ENCODE data around the gene CCDC85B. TPM values are rescaled to one million over a fixed set of nuclear protein-coding genes. Genes with fewer than 3 reads are reported as not detected.

Gene CCDC85B
- total and polyA plus RNA-seq, 2 of the 13 experiments (the other 11 are each of a cell fraction or from before 2014, with no cell fraction given), result 8.2 to 19.5 TPM

DNA sequence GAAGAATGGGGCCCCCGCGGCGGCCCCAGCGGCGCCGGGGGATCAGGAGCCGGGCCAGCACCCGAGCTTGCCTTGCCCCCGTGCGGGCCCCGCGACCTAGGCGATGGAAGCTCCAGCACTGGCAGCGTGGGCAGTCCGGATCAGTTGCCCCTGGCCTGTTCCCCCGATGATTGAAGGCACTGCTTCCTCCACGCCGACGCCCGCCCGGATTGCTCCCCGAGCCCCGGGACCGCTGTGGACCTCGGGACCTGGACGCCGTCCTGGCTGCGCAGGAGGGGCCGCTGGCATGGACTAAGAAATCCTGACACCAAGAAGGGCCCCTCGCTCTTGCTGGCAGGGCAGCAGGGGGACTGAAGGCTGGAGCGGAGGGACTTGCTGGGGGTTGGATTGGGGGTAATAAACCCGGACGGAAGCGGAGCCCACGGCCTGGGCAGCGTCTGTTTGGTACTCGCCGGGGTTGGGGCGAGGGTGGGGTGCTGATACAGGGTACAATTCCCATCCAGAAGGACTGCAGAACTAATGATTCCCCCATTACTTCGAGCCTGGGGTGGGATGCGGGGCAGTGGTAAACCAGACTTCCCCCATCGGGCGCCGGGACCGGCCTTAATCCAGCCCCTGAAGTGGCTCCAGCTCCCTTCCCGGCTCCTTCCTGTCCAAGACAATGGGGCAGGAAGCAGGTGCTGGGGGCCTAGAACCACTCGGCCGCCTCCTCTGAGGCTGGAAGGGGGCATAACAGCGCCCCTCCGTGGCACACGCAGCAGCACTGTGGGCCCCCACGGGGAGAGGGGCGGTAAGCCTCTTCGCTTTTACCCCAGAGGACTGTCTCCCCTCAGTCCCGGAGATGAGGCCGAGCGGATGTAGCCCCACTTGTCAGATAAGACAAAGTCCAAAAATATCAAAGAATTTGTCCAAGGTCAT lies 1.0 kb downstream of the CCDC85B start (continued):
- TF ChIP-seq KDM6A (CRISPR knock-in tag; IDR thresholded peaks at IDR 0.05; ENCODE audit: low read depth), result no peak
- TF ChIP-seq HNF4G (IDR thresholded peaks at IDR 0.05; ENCODE audit: borderline replicate concordance, low read depth, low read length), result peak; percentile 51; the same call in 1 of the 2 replicates
- TF ChIP-seq HNF4G (CRISPR knock-in tag; IDR thresholded peaks at IDR 0.05; ENCODE audit: borderline replicate concordance, low read depth), result no peak
- TF ChIP-seq GATA4 (IDR thresholded peaks at IDR 0.05; ENCODE audit: borderline replicate concordance, low read depth), result peak; percentile 36; the same call in 1 of the 2 replicates
- no peak for TF ChIP-seq SAFB2 (CRISPR knock-in tag; IDR thresholded peaks at IDR 0.05; ENCODE audit: borderline replicate concordance, low read depth)
- TF ChIP-seq, protein P1, sequence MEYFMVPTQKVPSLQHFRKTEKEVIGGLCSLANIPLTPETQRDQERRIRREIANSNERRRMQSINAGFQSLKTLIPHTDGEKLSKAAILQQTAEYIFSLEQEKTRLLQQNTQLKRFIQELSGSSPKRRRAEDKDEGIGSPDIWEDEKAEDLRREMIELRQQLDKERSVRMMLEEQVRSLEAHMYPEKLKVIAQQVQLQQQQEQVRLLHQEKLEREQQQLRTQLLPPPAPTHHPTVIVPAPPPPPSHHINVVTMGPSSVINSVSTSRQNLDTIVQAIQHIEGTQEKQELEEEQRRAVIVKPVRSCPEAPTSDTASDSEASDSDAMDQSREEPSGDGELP (IDR thresholded peaks at IDR 0.05; ENCODE audit: borderline replicate concordance, low read depth), result no peak
- TF ChIP-seq ZNF501 (CRISPR knock-in tag; IDR thresholded peaks at IDR 0.05), result no peak
- no peak for TF ChIP-seq GPBP1L1 (CRISPR knock-in tag; IDR thresholded peaks at IDR 0.05)
- TF ChIP-seq PITX1 (CRISPR knock-in tag; IDR thresholded peaks at IDR 0.05), result peak; percentile 14; the same call in 1 of the 2 replicates
- TF ChIP-seq POLR2AphosphoS5 (IDR thresholded peaks at IDR 0.05; ENCODE audit: low read depth, low read length), result no peak
- TF ChIP-seq TRIM22 (IDR thresholded peaks at IDR 0.05), result no peak
- TF ChIP-seq AGO2 (optimal IDR thresholded peaks at IDR 0.05; ENCODE audit: low read depth, low read length), result peak; percentile 99
- TF ChIP-seq ZNF33B (CRISPR knock-in tag; IDR thresholded peaks at IDR 0.05), result 0 out of 2 replicates have a peak, but pooled peaks have one; percentile 51
- no peak for TF ChIP-seq PTBP1 (IDR thresholded peaks at IDR 0.05; ENCODE audit: low read depth, low read length, poor library complexity, severe bottlenecking)
- TF ChIP-seq DNMT3B (CRISPR knock-in tag; conservative IDR thresholded peaks at IDR 0.05), result 0 out of 2 replicates have a peak, but pooled peaks have one; percentile 9
- no peak for TF ChIP-seq MZF1 (CRISPR knock-in tag; IDR thresholded peaks at IDR 0.05; ENCODE audit: borderline replicate concordance)
- 0 out of 2 replicates have a peak, but pooled peaks have one; percentile 24 for TF ChIP-seq ZBTB20 (CRISPR knock-in tag; IDR thresholded peaks at IDR 0.05; ENCODE audit: borderline replicate concordance, low read depth)
- TF ChIP-seq ZBTB25 (CRISPR knock-in tag; IDR thresholded peaks at IDR 0.05), result no peak
- no peak for TF ChIP-seq ZZZ3 (CRISPR knock-in tag; IDR thresholded peaks at IDR 0.05; ENCODE audit: borderline replicate concordance)
- peak; percentile 26; the same call in 1 of the 2 replicates for TF ChIP-seq ELF1 (CRISPR knock-in tag; IDR thresholded peaks at IDR 0.05)
- no peak for TF ChIP-seq ARHGAP35 (CRISPR knock-in tag; IDR thresholded peaks at IDR 0.05; ENCODE audit: borderline replicate concordance)
- peak; percentile 49 for TF ChIP-seq BCL6 (CRISPR knock-in tag; IDR thresholded peaks at IDR 0.05)
- TF ChIP-seq XBP1 (CRISPR knock-in tag; IDR thresholded peaks at IDR 0.05), result no peak

Measured in HepG2 (cell line).